Measurements from ENCODE around the gene HOXA7.

Gene HOXA7

DNA sequence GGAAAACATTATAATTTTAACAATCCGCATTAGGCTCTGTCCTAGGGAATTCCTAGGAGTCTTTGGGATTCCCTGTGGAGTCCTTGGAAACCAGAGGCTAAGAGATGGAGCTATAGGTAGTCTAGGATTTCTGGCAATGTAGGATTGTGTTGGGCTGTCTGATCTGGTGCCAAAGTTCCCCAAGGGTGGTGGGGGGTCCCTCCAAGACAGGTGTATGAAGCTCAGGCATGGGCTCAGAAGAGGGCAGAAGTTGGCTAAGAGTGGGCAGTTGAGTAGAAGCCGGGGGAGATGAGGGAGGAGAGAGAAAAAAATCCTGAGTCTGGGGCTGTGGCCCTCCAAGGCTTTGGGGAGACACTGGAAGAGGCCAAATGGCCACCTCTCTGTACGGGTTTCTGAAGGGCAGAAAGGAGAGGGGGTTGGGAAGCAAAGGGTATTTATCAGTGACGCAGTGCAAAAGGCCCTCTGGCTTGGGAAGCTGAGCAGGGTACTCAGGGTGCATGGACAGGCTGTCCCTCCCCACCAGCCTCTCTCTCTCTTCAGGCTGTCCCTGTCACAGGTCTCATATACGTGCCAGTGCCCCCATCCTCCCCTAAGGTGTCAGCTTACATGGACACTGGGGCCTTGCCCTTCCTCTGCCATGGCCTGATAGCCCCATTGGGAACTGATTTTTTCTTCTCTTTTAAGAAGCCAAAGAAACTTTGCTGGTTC is 9.8 kb downstream of the HOXA7 start:
- no peak for DNase-seq

- DNase-seq: no peak
Measured at GRCh38 chr7:27145914-27146412, 10.5 kb downstream of the HOXA7 start.

- DNase-seq: no peak
Measured at GRCh38 chr7:27145165-27145913, 11.1 kb downstream of the HOXA7 start.

DNA sequence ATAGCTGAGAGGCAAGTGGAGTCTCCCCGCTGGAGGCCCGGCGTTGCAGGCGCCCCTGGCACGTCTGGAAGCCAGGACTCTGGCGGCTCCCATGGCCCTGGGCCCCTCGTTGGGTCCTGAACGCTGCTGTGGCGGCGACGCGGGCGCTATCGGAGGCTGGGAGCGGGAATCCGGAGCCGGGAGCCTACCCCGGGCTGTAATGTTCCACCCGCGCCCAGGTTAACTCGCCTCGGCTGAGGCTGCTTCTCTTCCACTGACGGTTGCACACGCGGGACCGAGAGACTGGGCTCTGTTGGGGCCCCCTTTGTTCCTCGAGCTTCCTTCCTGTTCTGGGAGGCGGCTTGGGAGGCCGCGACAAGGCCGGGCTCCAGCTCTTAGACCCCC is 11.7 kb downstream of the HOXA7 start:
- DNase-seq: no peak

GRCh38 chr7:27143950-27144780 is 12.3 kb downstream of the HOXA7 start:
- no peak for DNase-seq

GRCh38 chr7:27143023-27143949 is 13.2 kb downstream of the HOXA7 start, which contains the start of gene HOXA5:
Gene HOXA5 (minus strand): TSS chr7:27143681. CDS start chr7:27143607, 74 bp downstream.
- DNase-seq: no peak

GRCh38 chr7:27142580-27143022 is 13.9 kb downstream of the HOXA7 start:
- DNase-seq: no peak

DNA sequence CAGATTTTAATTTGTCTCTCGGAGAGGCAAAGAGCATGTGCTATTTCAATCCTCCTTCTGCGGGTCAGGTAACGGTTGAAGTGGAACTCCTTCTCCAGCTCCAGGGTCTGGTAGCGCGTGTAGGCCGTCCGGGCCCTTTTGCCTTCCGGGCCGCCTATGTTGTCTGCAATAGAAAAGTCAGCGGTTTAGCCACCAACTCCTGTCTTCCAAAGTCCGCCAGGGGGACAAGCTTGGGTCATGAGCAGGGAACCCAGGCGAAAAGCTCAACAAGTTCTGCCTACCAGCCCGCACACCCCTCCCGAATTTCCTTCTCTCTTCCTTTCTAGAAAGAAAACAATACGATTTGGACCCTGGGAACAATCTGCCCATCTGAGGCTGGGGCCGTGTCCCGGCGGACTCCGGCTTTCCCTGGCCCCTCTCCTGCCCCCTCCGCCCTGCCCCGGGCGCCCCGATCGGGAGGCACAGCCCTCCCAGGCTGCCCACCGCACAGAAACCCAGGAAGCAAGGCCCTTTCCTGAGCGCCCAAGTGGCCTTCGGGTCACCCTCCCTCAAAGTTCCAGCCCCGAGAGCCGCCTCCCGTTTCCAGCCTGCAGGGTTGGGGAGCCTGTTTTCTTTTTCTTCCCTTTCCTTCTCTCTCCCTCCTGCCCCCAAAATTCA is 14.4 kb downstream of the HOXA7 start:
- no peak for DNase-seq

DNA sequence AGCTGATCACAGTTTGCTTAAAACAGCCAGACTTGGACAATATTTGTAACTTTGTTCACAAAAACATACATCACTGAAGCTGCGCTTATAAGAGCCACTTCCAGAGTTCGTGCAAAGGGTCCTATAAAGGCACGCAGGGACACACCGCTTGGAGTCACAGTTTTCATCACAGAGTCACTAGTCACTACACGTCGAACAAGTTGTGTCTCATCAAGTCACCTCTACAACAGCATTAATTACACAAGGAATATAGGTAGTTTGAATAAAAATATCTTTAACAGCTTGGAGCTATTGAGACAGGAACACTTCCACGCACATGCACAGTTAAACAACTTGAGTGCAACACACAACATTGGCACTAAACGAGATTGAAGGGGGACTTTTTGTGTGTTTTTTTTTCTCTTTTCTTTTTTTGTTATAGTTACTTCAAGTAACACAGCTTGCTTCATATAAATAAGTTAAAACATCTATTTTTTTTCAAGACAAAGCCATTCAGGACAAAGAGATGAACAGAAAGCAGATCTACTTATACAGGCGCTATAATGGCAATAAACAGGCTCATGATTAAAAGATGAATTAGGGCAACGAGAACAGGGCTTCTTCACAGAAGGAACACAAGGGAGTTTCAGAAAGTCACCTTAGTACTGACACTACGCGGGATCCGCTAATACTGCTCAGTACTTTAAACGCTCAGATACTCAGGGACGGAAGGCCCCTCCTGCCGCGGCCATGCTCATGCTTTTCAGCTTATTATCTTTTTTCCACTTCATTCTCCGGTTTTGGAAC is 15.1 kb downstream of the HOXA7 start:
- DNase-seq: no peak

DNA sequence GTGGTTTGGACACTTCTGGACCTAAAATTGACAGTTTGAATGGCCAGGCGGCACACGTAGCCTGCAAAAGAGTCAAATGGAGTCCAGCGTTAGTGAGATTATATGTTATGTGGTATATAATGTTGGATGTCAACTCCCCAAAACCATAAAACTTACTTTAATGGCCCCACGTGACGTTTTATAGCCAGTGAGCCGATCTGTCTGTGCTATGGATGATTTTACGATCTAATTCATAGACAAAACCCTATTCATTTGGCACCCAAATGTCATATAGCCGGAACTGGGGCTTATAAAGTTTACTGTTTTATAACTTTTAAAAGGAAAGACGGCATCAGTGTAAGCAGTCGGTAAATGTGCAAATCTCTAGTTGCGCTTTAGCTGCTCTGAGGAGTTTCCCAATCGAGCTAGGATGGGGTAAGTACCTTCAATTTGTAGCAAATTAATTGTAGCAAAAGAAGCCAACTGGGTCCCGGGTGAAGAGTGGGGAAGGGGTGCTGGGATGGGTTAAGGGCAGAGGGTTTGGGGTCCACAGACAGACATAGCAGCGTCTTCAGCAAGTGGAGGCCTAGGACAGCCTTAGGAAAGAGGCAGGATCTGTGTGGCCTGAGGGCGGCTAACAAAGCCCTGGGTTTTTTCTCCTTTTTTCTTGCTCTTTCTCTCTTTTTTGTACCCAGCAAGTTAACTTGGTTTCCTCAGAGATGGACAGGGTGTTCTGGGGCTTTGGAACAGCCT is 16.2 kb downstream of the HOXA7 start:
- no peak for DNase-seq

DNA sequence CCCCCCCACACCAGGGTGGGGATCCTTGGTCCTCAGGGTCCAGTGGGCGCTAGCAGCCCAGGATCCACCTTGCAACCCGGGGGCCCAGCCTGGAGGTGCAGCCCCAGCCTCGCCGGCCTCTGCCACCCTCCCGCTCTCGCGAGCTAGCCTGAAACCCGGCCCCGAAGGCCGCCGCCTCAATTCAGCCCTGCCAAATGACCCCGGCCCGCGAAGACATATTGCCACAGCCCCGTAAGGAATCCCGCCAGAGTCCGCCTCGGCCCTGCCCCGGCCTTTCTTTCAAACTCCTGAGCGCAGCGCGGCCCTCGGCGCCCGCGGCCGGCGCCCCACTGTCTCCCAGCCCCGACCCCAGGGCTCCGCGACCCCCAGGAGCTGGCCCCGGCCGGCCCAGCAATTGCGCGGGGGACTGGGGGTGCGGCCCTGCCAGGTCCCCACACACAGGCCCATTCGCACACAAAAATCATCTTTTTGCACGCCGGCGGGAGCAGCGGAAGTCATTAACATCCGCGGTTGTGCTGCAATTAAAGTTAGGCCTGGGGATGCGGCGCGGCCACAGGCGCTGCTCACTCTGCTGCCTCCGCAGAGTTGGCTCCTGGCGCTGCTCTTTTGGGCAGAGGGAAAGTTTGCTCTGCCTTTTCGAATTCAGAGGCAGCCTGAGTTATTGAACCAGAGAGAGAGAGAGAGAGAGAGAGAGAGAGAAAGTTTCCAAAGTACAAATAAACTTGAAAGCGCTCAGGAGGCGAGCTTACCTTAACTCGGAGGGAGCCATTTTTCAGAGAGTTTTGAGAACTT is 16.9 kb downstream of the HOXA7 start:
- no peak for DNase-seq

DNA sequence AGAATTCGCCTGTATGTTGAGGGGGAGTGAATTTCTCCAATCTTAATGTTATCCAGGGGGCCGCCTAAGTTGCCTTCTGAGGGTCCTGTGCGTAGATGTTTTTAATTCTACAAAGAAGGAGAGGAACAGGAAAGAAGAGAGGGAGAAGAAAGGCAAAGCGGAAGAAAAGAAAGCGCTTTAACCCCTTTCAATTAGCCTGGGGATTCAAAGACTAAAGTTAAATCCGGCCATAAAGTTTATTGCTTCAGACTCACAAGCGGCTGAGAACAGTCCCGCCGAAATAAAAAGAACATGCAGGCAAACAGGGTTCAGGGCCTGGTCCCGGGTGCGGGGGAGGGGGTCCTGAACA is 17.5 kb downstream of the HOXA7 start:
- no peak for DNase-seq

DNA sequence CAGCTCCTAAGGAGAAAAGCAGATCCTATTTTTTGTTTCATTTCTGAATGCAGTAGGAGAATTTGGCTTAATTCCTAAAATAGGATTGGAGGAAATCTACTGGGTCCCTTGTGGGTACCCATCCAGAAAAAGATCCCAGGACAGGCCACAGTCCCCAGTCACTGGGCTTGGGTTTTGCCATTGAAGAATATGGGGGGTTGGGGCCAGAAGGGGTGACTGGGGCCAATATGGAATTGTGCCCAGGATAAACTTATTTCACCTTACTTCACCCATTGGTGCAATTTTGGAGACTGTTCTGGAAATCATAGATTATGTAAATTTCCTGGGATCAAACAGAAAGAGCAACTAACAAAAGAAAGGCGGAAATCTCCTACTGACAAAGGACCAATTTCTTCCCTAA is 18.0 kb downstream of the HOXA7 start:
- no peak for DNase-seq

- DNase-seq: no peak
Measured at GRCh38 chr7:27137640-27138315, 18.7 kb downstream of the HOXA7 start.

GRCh38 chr7:27134392-27134791 is 22.1 kb downstream of the HOXA7 start:
- DNase-seq: no peak

DNA sequence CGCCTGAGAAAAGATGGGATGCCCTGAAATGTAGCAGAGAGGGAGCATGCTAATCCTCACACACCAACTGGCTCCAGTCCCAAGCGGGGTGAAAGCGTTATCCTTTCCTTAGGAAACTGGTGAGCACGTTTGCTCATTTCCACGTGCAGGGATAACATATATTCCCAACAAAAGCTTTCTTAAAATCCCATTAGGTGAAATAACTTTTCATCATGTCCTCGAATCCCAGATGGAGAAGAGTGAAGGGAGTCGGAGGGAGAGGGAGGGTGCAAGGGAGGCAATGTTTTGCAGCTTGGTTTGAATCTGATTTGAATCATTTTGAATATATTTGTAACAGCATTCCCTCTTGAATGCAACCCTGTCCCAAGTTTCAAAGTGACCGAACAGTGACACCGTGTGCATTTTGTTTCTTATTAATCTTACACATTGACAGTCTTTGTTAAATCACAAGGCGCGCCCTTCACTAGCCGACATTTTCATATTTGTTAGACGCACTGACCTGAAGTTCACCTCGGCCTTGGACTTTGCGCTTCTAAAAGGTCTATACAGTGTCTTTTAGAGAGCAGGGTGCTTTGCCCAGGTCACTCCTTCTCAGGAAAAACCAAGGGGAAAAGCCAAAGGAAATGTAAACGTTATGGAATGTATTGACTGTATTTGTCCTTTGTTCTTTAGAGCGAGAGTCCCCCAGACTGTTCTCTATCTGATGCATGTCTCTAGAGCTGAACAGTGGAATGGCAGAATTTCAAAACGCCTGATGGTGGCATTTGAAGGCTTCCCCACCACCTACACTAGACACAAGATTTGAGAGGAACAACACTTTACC is 22.9 kb downstream of the HOXA7 start:
- no peak for DNase-seq

DNA sequence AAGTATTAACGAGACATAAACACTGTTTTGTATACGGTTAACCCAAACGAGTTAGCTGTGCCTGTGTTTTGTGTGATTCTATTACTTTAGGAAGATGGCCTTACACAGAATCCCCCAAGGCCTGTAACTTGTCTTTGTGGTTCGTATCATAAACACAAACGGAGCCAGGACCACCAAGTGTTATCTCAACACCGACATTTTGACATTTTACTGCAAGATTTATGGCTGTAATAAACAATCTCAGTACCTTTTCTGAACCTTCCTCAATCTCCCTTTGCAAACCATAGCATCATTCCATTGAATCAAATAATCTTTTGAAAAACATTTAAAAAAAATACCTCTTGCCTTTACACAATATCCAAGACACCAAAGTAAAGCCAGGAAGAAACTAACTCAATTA is 23.5 kb downstream of the HOXA7 start:
- DNase-seq: no peak

- DNase-seq: no peak
Measured at GRCh38 chr7:27132214-27132613, 24.3 kb downstream of the HOXA7 start.

Data from CD4-positive, alpha-beta T cell treated with Interleukin-6 for 4 hours (primary cell).